HCT116 (cell line): ENCODE data around the gene FRG2C. TPM values are rescaled to one million over a fixed set of nuclear protein-coding genes. Genes with fewer than 3 reads are reported as not detected.
"Not testable (repeated sequence)": the region's sequence is repeated elsewhere in the genome, so short reads cannot be mapped to it uniquely, and the experiment has no call there.

Source experiments
- ATAC-seq: fragments of 200-7000 bp; cut with Tn5 transposase; 2 replicates; pipeline ENCODE4 v1.9.1; 2020; ENCODE audit warnings: mild to moderate bottlenecking, moderate library complexity
- Bru-seq: library from RNA; stranded (reverse); fragments of 400-500 nt; gene quantifications from one replicate; lab custom pipeline; 2021; lab: Mats Ljungman, UMichigan
- BruChase-seq, 2 experiments: library from RNA; stranded (reverse); fragments of 400-500 nt; gene quantifications; one replicate each; lab custom pipeline; 2021; lab: Mats Ljungman, UMichigan
- BruUV-seq: library from RNA; stranded (reverse); fragments of 400-500 nt; replicated peaks from 2 replicates; lab custom pipeline; 2021; lab: Mats Ljungman, UMichigan
- CTCF ChIA-PET: fragments of 300-600 bp; sonication (Branson Sonifier 250); formaldehyde crosslinking; loops from one replicate; lab custom pipeline; 2021; ENCODE audit warnings: antibody characterized with exemption; lab: Charles Lee
- POLR2A ChIA-PET: fragments of 300-600, 350-600 bp; sonication (Branson Sonifier 250); formaldehyde crosslinking; loops from one replicate; lab custom pipeline; 2021; ENCODE audit warnings: antibody characterized with exemption; lab: Charles Lee
- RAD21 ChIA-PET, 2 experiments: fragments of 300-600 bp; sonication (Branson Sonifier 250); formaldehyde crosslinking; loops; one replicate each; lab custom pipeline; 2023; ENCODE audit warnings: low total read pairs in 2 of 2; ENCODE audit not compliant: uncharacterized antibody in 2 of 2, unreplicated experiment in 2 of 2, low non-redundant PET in 1 of 2; lab: Charles Lee
- DNase-seq: peaks from one replicate; pipeline ENCODE4 v3.0.0-alpha.2; 2010; ENCODE audit warnings: low read depth, low spot score
- H2AFZ ChIP-seq: fragments of 200-600 bp; shearing (Covaris generic), sonication (generic); 2 replicates; pipeline ENCODE4 v1.6.1; 2017; ENCODE audit warnings: low read depth, mixed run types, mixed read lengths, antibody characterized with exemption, low read length; ENCODE audit not compliant: poor library complexity, severe bottlenecking
- H3K27ac ChIP-seq: 2 replicates; pipeline ENCODE4 v1.5.1; 2012; ENCODE audit warnings: low read depth, low read length
- H3K27me3 ChIP-seq: fragments of 200-600 bp; sonication (generic); 2 replicates; pipeline ENCODE4 v1.6.1; 2016; ENCODE audit warnings: mixed run types, low read length, mixed read lengths; ENCODE audit not compliant: insufficient read depth
- H3K36me3 ChIP-seq, 2 experiments: fragments of 200-500 bp in 1 of 2; fragments of 200-600 bp in 1 of 2; sonication (Bioruptor generic) in 1 of 2; sonication (generic) in 1 of 2; 2 replicates each; pipeline versions ENCODE4 v1.5.1 to v1.6.1; 2014 to 2016; ENCODE audit warnings: low read length in 2 of 2, inconsistent platforms in 1 of 2, mixed read lengths in 1 of 2, mixed run types in 1 of 2; ENCODE audit not compliant: insufficient read depth in 2 of 2, control insufficient read depth in 1 of 2
- H3K4me1 ChIP-seq, 2 experiments: fragments of 200-600 bp in 1 of 2; sonication (generic) in 1 of 2; 2 replicates each; pipeline versions ENCODE4 v1.5.1 to v1.6.1; 2012 to 2017; ENCODE audit warnings: low read length in 2 of 2, inconsistent platforms in 1 of 2, mild to moderate bottlenecking in 1 of 2, mixed read lengths in 1 of 2, mixed run types in 1 of 2, moderate library complexity in 1 of 2; ENCODE audit not compliant: insufficient read depth in 2 of 2, control insufficient read depth in 1 of 2
- H3K4me2 ChIP-seq: fragments of 200-600 bp; sonication (generic); 2 replicates; pipeline ENCODE4 v1.6.1; 2017; ENCODE audit warnings: mixed run types, low read length, mixed read lengths
- H3K4me3 ChIP-seq, 2 experiments: fragments of 200-600 bp in 1 of 2; sonication (generic) in 1 of 2; replicated peaks in 1 of 2; 2 replicates each; pipeline ENCODE4 v1.5.1; 2011 to 2016; ENCODE audit warnings: low read length in 2 of 2, control low read depth in 1 of 2, low read depth in 1 of 2, mild to moderate bottlenecking in 1 of 2, mixed read lengths in 1 of 2, mixed run types in 1 of 2
- H3K79me2 ChIP-seq: fragments of 200-600 bp; sonication (generic); 2 replicates; pipeline ENCODE4 v1.6.1; 2017; ENCODE audit warnings: mild to moderate bottlenecking, mixed run types, low read length, moderate library complexity, mixed read lengths; ENCODE audit not compliant: insufficient read depth
- H3K9ac ChIP-seq: fragments of 200-600 bp; sonication (generic); 2 replicates; pipeline ENCODE4 v1.6.1; 2016; ENCODE audit warnings: low read length, mixed read lengths
- H3K9me2 ChIP-seq: fragments of 200-600 bp; sonication (generic), shearing (Covaris generic); 2 replicates; pipeline ENCODE4 v1.6.1; 2017; ENCODE audit warnings: mixed run types, mild to moderate bottlenecking, moderate library complexity; ENCODE audit not compliant: insufficient read depth
- H3K9me3 ChIP-seq, 2 experiments: fragments of 200-500 bp in 1 of 2; fragments of 200-600 bp in 1 of 2; sonication (Bioruptor generic) in 1 of 2; sonication (generic) in 1 of 2; 2 replicates each; pipeline ENCODE4 v1.6.1; 2014 to 2017; ENCODE audit warnings: low read length in 2 of 2, mixed read lengths in 2 of 2, inconsistent platforms in 1 of 2, low read depth in 1 of 2, mild to moderate bottlenecking in 1 of 2, mixed run types in 1 of 2, moderate library complexity in 1 of 2; ENCODE audit not compliant: control insufficient read depth in 1 of 2, insufficient read depth in 1 of 2
- H4K20me1 ChIP-seq: fragments of 200-600 bp; sonication (generic), shearing (Covaris generic); 2 replicates; pipeline ENCODE4 v1.6.1; 2017; ENCODE audit warnings: mixed run types, mild to moderate bottlenecking, moderate library complexity; ENCODE audit not compliant: insufficient read depth
- intact Hi-C: fragments of 100-400 bp; cut with micrococcal nuclease; formaldehyde crosslinking; loops from 2 replicates; pipeline ENCODE4 v1.10.0; 2022
- long read RNA-seq: library from polyadenylated mRNA; unstranded; transcript quantifications from one replicate; pipeline ENCODE4 v2.0.0, GENCODE V29; 2021; ENCODE audit not compliant: unreplicated experiment
- polyA plus RNA-seq: library from polyadenylated mRNA; unstranded; fragments of >200 nt; gene quantifications from 2 replicates; pipeline ENCODE4 v1.2.1, GENCODE V29; 2012; ENCODE audit warnings: missing spikeins
- total RNA-seq: library from RNA; stranded (reverse); gene quantifications from one replicate; pipeline ENCODE4 v1.2.1, GENCODE V29; 2021; ENCODE audit not compliant: unreplicated experiment

Gene FRG2C
- not detected for total RNA-seq
- polyA plus RNA-seq = not detected in 2 replicates
- percentile 14 among the genes with signal in this experiment for Bru-seq, nascent RNA
- not detected for BruChase-seq, experiment 1, labeled RNA remaining after a 6-hour chase
- not detected for BruChase-seq, experiment 2, labeled RNA remaining after a 2-hour chase
- long read RNA-seq = 0 reads

DNA sequence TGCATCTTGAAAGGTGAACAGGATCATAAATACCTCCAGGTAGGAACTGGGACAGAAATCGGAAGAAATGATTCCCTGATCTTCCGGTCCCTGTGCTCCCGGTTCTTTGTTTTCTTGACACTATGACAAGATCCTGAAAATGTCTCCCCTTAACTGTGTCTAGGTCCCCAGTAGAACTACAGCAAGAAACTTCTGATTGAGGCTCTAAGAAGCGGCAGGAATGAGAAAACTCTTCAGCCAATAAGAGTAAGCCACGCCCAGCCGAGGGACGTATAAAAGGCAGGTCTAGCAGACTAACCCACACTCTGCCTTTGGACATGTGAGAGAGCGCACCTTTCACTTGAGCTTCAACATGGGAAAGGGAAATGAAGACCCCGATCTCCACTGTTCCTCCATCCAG lies at the start of gene FRG2C:
TSS of gene FRG2C (plus strand) at position 301 of the 400 bp plus-strand sequence. CDS start at position 353, 52 bp downstream.
- ATAC-seq, H3K79me2 ChIP-seq, BruUV-seq, CTCF ChIA-PET, intact Hi-C loops, H2AFZ ChIP-seq, DNase-seq, H3K9me2 ChIP-seq, H3K4me2 ChIP-seq, H3K27ac ChIP-seq, H3K9me3 ChIP-seq, H4K20me1 ChIP-seq, H3K27me3 ChIP-seq, RAD21 ChIA-PET, H3K4me3 ChIP-seq, H3K9ac ChIP-seq, H3K36me3 ChIP-seq, H3K4me1 ChIP-seq, POLR2A ChIA-PET: not testable (repeated sequence)

DNA sequence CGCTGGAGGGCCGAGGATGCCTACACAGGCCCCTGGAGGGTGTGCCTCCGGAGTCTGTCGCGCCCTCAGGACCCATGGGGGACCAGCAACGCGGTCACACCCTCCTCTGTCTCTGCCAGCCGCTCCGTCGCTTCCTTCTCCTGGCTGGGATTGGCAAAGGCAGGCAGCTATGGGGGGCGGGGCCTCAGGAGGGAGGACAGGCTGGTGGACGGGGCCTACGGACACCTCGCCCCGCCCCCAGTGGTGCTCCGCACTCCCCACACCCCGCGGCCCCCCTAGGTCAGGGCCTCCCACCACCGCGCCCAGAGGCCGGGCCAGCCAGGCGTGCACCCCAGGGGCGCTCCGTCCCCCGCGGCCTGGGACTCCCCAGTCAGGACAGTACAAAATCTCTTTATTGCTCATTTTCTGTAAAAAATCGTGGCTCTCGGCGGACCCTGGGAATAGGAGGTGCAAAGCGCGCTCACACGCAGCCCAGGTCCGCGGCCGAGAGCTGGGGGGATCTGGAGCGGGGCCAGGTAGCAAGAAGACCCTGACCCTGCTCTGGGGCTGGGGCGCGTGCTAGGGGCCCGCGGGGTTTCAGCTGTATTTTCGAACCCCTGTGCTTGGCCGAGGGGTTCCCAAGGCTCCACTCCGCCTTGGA lies 45.3 kb upstream of the FRG2C start:
- H3K27ac ChIP-seq, H4K20me1 ChIP-seq, CTCF ChIA-PET, BruUV-seq, H3K4me1 ChIP-seq, RAD21 ChIA-PET, H3K9me3 ChIP-seq, POLR2A ChIA-PET, H3K36me3 ChIP-seq, H3K79me2 ChIP-seq, intact Hi-C loops, H2AFZ ChIP-seq, H3K27me3 ChIP-seq, H3K4me2 ChIP-seq, H3K9ac ChIP-seq, H3K4me3 ChIP-seq, ATAC-seq, DNase-seq, H3K9me2 ChIP-seq: not testable (repeated sequence)

DNA sequence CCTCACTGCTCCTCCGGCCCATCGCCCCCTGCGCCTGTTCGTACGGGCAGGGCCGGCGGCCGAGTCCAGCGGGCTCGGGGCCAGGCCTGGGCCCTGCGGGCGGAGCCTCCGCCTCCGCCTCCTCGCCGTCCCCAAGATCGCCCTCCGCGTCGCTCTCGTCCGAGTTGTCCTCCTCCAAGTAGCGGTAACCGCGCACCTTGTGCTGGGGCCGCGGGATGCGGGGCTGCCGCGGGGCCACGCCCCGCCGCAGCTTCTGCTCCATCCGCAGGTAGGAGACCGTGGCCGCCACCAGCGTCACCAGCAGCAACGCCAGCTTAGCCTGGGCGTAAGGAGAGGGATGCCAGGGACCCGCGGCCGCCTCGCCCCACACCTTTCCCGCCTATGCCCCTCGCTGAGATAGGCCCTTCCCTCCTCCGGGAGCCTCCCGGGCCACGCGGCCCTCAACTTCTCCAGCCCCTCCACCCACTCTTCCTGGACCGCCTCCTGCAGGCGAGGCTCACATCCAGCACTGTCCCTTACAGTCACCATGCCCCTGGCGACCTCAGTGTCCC lies 44.6 kb upstream of the FRG2C start:
- H3K4me2 ChIP-seq, POLR2A ChIA-PET, H3K9ac ChIP-seq, H3K27ac ChIP-seq, H3K27me3 ChIP-seq, H3K9me3 ChIP-seq, ATAC-seq, CTCF ChIA-PET, H4K20me1 ChIP-seq, H3K9me2 ChIP-seq, H3K4me3 ChIP-seq, RAD21 ChIA-PET, H3K4me1 ChIP-seq, H3K79me2 ChIP-seq, DNase-seq, intact Hi-C loops, H2AFZ ChIP-seq, H3K36me3 ChIP-seq, BruUV-seq: not testable (repeated sequence)

DNA sequence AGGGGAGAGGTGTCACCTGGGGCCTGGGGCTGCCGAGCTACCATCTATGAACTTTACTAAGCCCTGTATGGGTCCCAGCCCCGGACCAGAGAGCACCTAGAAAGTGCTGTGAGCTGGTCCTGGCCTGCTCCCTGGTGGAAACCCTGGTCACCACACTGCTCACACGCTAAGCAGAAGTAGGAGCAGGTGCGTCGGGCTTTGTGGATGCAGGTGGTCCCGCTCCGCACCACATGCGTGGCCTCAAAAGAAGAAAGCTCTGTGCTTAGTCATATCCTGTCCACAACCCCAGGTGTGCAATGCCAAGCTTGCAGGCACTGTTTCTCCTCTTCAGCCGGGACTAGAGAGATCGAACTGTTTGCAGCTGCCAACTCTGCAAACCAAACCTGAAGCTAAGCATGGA lies 42.4 kb upstream of the FRG2C start:
- H3K27ac ChIP-seq, H2AFZ ChIP-seq, H3K4me3 ChIP-seq, H3K9ac ChIP-seq, RAD21 ChIA-PET, H3K9me3 ChIP-seq, ATAC-seq, BruUV-seq, intact Hi-C loops, H3K9me2 ChIP-seq, H3K36me3 ChIP-seq, H3K27me3 ChIP-seq, H3K79me2 ChIP-seq, DNase-seq, CTCF ChIA-PET, H3K4me2 ChIP-seq, POLR2A ChIA-PET, H3K4me1 ChIP-seq, H4K20me1 ChIP-seq: not testable (repeated sequence)
